ENCODE measurements around the gene EIF3A.

GRCh38 chr10:119025776-119026175 lies 54.8 kb downstream of the EIF3A start:
- TF ChIP-seq EZH2 (IDR thresholded peaks at IDR 0.05; ENCODE audit: borderline replicate concordance, low read length) (no peak), CTCF (conservative IDR thresholded peaks at IDR 0.05 in 1 of 2, IDR thresholded peaks at IDR 0.05 in 1 of 2; ENCODE audit: extremely low read depth in 1 of 2, insufficient read depth in 1 of 2, low read depth in 1 of 2, low read length in 2 of 2) (no peak)

All from mammary epithelial cell (primary cell).